IMR-90 (cell line): ENCODE measurements around the gene INSR. TPM values are rescaled to one million over a fixed set of nuclear protein-coding genes. Genes with fewer than 3 reads are reported as not detected.

Source experiments
- ATAC-seq: fragments of 200-7000 bp; cut with Tn5 transposase; 2 replicates; pipeline ENCODE4 v1.9.1; 2020; ENCODE audit warnings: low read depth, mild to moderate bottlenecking, moderate library complexity
- BruUV-seq: library from RNA; stranded (reverse); fragments of 400-500 nt; replicated peaks from 2 replicates; lab custom pipeline; 2021; lab: Mats Ljungman, UMichigan
- CTCF ChIA-PET: fragments of 300-600 bp; formaldehyde crosslinking; extraction: SDS; loops from one replicate; lab custom pipeline; 2021; ENCODE audit warnings: antibody characterized with exemption; lab: Yijun Ruan, JAX
- POLR2A ChIA-PET: fragments of 300-600 bp; sonication (Branson Sonifier 250); formaldehyde crosslinking; loops from one replicate; lab custom pipeline; 2022; ENCODE audit warnings: antibody characterized with exemption; ENCODE audit not compliant: unreplicated experiment; lab: Charles Lee
- DNase-seq: peaks from one replicate; pipeline ENCODE4 v3.0.0; 2013
- H2AFZ ChIP-seq: replicated peaks from 2 replicates; pipeline ENCODE3; 2013; ENCODE audit warnings: low read length, mild to moderate bottlenecking; ENCODE audit not compliant: poor library complexity
- H2AK5ac ChIP-seq: 2 replicates; pipeline ENCODE4 v1.6.1; 2013; ENCODE audit warnings: low read depth, low read length, inconsistent platforms
- H2AK9ac ChIP-seq: replicated peaks from 2 replicates; pipeline ENCODE3; 2013; ENCODE audit warnings: mild to moderate bottlenecking, low read depth, low read length, moderate library complexity; ENCODE audit not compliant: poor library complexity
- H2BK120ac ChIP-seq: 2 replicates; pipeline ENCODE4 v1.6.1; 2013; ENCODE audit warnings: low read depth, low read length, inconsistent platforms
- H2BK15ac ChIP-seq: 3 replicates; pipeline ENCODE4 v1.6.1; 2013; ENCODE audit warnings: low read depth, low read length, inconsistent platforms
- H2BK20ac ChIP-seq: 2 replicates; pipeline ENCODE4 v1.6.1; 2013; ENCODE audit warnings: low read depth, mild to moderate bottlenecking, inconsistent platforms, low read length, moderate library complexity
- H2BK5ac ChIP-seq: 2 replicates; pipeline ENCODE4 v1.6.1; 2013; ENCODE audit warnings: mild to moderate bottlenecking, low read depth, low read length, inconsistent platforms; ENCODE audit not compliant: poor library complexity, severe bottlenecking
- H3K14ac ChIP-seq: replicated peaks from 2 replicates; pipeline ENCODE4 v1.6.1; 2013; ENCODE audit warnings: low read depth, low read length, inconsistent platforms
- H3K18ac ChIP-seq: 2 replicates; pipeline ENCODE4 v1.6.1; 2013; ENCODE audit warnings: low read depth, low read length, control low read depth
- H3K23ac ChIP-seq: 2 replicates; pipeline ENCODE4 v1.6.1; 2013; ENCODE audit warnings: low read depth, low read length, inconsistent platforms
- H3K27ac ChIP-seq: 2 replicates; pipeline ENCODE4 v1.5.1; 2013; ENCODE audit warnings: mild to moderate bottlenecking, control low read depth, low read length; ENCODE audit not compliant: insufficient read depth
- H3K27me3 ChIP-seq: 2 replicates; pipeline ENCODE4 v1.6.1; 2013; ENCODE audit warnings: low read length; ENCODE audit not compliant: control insufficient read depth, insufficient read depth
- H3K36me3 ChIP-seq: 2 replicates; pipeline ENCODE4 v1.6.1; 2013; ENCODE audit warnings: low read length, mixed read lengths; ENCODE audit not compliant: control insufficient read depth, insufficient read depth
- H3K4ac ChIP-seq: 2 replicates; pipeline ENCODE4 v1.6.1; 2013; ENCODE audit warnings: low read depth, low read length, inconsistent platforms
- H3K4me1 ChIP-seq: 2 replicates; pipeline ENCODE4 v1.6.1; 2013; ENCODE audit warnings: low read length, mixed read lengths; ENCODE audit not compliant: control insufficient read depth, insufficient read depth
- H3K4me2 ChIP-seq: 2 replicates; pipeline ENCODE4 v1.6.1; 2013; ENCODE audit warnings: low read depth, mild to moderate bottlenecking, control low read depth, low read length, moderate library complexity
- H3K4me3 ChIP-seq: 2 replicates; pipeline ENCODE4 v1.5.1; 2013; ENCODE audit warnings: low read depth, mild to moderate bottlenecking, control low read depth, low read length, moderate library complexity; ENCODE audit not compliant: insufficient read depth
- H3K56ac ChIP-seq: 2 replicates; pipeline ENCODE4 v1.6.1; 2013; ENCODE audit warnings: low read length, inconsistent platforms; ENCODE audit not compliant: insufficient read depth; ENCODE audit errors: extremely low read depth
- H3K79me1 ChIP-seq, 2 experiments: 2 replicates each; pipeline ENCODE4 v1.6.1; 2013; ENCODE audit warnings: low read length in 2 of 2, inconsistent platforms in 1 of 2, low read depth in 1 of 2
- H3K9ac ChIP-seq: 2 replicates; pipeline ENCODE4 v1.6.1; 2013; ENCODE audit warnings: low read depth, low read length, control low read depth
- H3K9me1 ChIP-seq: 2 replicates; pipeline ENCODE4 v1.6.1; 2013; ENCODE audit warnings: low read length, inconsistent platforms; ENCODE audit not compliant: insufficient read depth
- H3K9me3 ChIP-seq: 2 replicates; pipeline ENCODE4 v1.6.1; 2013; ENCODE audit warnings: low read length; ENCODE audit not compliant: control insufficient read depth, insufficient read depth
- H4K20me1 ChIP-seq: 2 replicates; pipeline ENCODE4 v1.6.1; 2013; ENCODE audit warnings: low read length, inconsistent platforms; ENCODE audit not compliant: insufficient read depth
- H4K5ac ChIP-seq: 2 replicates; pipeline ENCODE4 v1.6.1; 2013; ENCODE audit warnings: mild to moderate bottlenecking, low read depth, low read length, control low read depth
- H4K8ac ChIP-seq, 2 experiments: 2 replicates each; pipeline ENCODE4 v1.6.1; 2013; ENCODE audit warnings: low read depth in 2 of 2, low read length in 2 of 2, control low read depth in 1 of 2, inconsistent platforms in 1 of 2
- H4K91ac ChIP-seq: 2 replicates; pipeline ENCODE4 v1.6.1; 2013; ENCODE audit warnings: low read depth, low read length, inconsistent platforms; ENCODE audit not compliant: insufficient read depth
- BHLHE40 ChIP-seq: fragments of 150-350 bp; IDR thresholded peaks from 2 replicates; pipeline ENCODE4 v1.6.1; 2016; ENCODE audit warnings: mild to moderate bottlenecking, low read depth, low read length
- CEBPB ChIP-seq: IDR thresholded peaks from 2 replicates; pipeline ENCODE4 v1.6.1; 2012; ENCODE audit warnings: low read depth, low read length, improper control_type of control experiment
- CHD1 ChIP-seq: IDR thresholded peaks from 2 replicates; pipeline ENCODE4 v1.6.1; 2012; ENCODE audit warnings: low read depth, low read length, improper control_type of control experiment
- MAFK ChIP-seq: IDR thresholded peaks from 2 replicates; pipeline ENCODE4 v1.6.1; 2012; ENCODE audit warnings: low read depth, low read length, improper control_type of control experiment
- MXI1 ChIP-seq: IDR thresholded peaks from 2 replicates; pipeline ENCODE4 v1.6.1; 2012; ENCODE audit warnings: low read depth, mild to moderate bottlenecking, low read length, moderate library complexity, borderline replicate concordance
- NFE2L2 ChIP-seq: fragments of 150-350 bp; IDR thresholded peaks from 2 replicates; pipeline ENCODE4 v1.6.1; 2016; ENCODE audit warnings: low read depth, mild to moderate bottlenecking, low read length
- POLR2A ChIP-seq: IDR thresholded peaks from 2 replicates; pipeline ENCODE4 v1.6.1; 2012; ENCODE audit warnings: mild to moderate bottlenecking, low read depth, low read length
- RAD21 ChIP-seq: IDR thresholded peaks from 2 replicates; pipeline ENCODE4 v1.6.1; 2012; ENCODE audit warnings: low read length, improper control_type of control experiment
- RCOR1 ChIP-seq: IDR thresholded peaks from 2 replicates; pipeline ENCODE4 v1.6.1; 2012; ENCODE audit warnings: mild to moderate bottlenecking, low read length, improper control_type of control experiment; ENCODE audit not compliant: insufficient replicate concordance
- RFX5 ChIP-seq: IDR thresholded peaks from 2 replicates; pipeline ENCODE4 v1.8.0; 2012; ENCODE audit warnings: low read depth, mild to moderate bottlenecking, low read length, moderate library complexity
- SMC3 ChIP-seq: fragments of 150-350 bp; IDR thresholded peaks from 2 replicates; pipeline ENCODE4 v1.6.1; 2016; ENCODE audit warnings: low read depth, mild to moderate bottlenecking, antibody characterized with exemption, low read length, moderate library complexity
- WGBS, 2 experiments: methylation state at CpG; one replicate each; pipeline versions ENCODE4 v1.1.5 to v1.1.7; 2013; ENCODE audit warnings: missing lambda C conversion rate in 2 of 2; ENCODE audit not compliant: insufficient read length in 1 of 2; ENCODE audit errors: extremely low coverage in 2 of 2; 5-methylcytosine and 5-hydroxymethylcytosine counted together
- dilution Hi-C: fragments of 300-500 bp; cut with HindIII; formaldehyde crosslinking; loops from one replicate; pipeline ENCODE4 v1.14.3; 2018; ENCODE audit warnings: low sequenced_read_pairs; ENCODE audit not compliant: unreplicated experiment
- in situ Hi-C: fragments of 300-500 bp; cut with MboI; formaldehyde crosslinking; loops from 3 replicates; pipeline ENCODE4 v1.14.3; 2019; ENCODE audit warnings: low sequenced_read_pairs, inconsistent platforms, mixed read lengths
- intact Hi-C: fragments of 100-400 bp; cut with micrococcal nuclease; formaldehyde crosslinking; loops from 2 replicates; pipeline ENCODE4 v1.10.0; 2022
- polyA plus RNA-seq, 3 experiments: library from polyadenylated mRNA; depleted of rRNA; stranded (reverse); fragments of >200 nt; gene quantifications; 2 replicates each; pipeline ENCODE4 v1.2.3, GENCODE V29; 2012; ENCODE audit warnings: low replicate concordance in 1 of 3
- total RNA-seq: library from RNA; depleted of rRNA; stranded (reverse); fragments of >200 nt; gene quantifications from 2 replicates; pipeline ENCODE4 v1.2.3, GENCODE V29; 2012
- TF ChIP-seq, protein P1 (sequence below): fragments of 150-350 bp; IDR thresholded peaks from 2 replicates; pipeline ENCODE4 v1.6.1; 2016; ENCODE audit warnings: low read depth, mild to moderate bottlenecking, low read length, moderate library complexity, borderline replicate concordance

Gene INSR
- total and polyA plus RNA-seq, 2 of the 4 experiments (the other 2 are of a cell fraction): 2.8 to 7.9 TPM

GRCh38 chr19:7266832-7267231 is 27.4 kb downstream of the INSR start:
- Histone ChIP-seq H4K8ac (no peak overlapping the region), H3K4ac (no peak overlapping the region), H3K14ac (no peak overlapping the region), H2BK120ac (no peak overlapping the region), H3K18ac (no peak overlapping the region), H4K91ac (no peak overlapping the region), H2AK9ac (no peak overlapping the region), H3K23ac (no peak overlapping the region), H2AFZ (no peak overlapping the region), H4K5ac (no peak overlapping the region), H3K9me3 (peaks cover 6% of the 10 kb centered on the region; the same call in 1 of the 2 replicates), H2AK5ac (no peak overlapping the region), H2BK20ac (no peak overlapping the region), H3K27ac (no peak overlapping the region), H3K56ac (no peak overlapping the region), H3K79me1 (0 out of 4 replicates have a peak, but pooled peaks cover 0 to 2% of the 10 kb centered on the region in 2 experiments), H3K4me3 (no peak overlapping the region), H3K9me1 (no peaks in the 10 kb centered on the region), H3K9ac (no peak overlapping the region), H2BK15ac (no peak overlapping the region), H3K4me2 (no peak overlapping the region), H4K20me1 (no peaks in the 10 kb centered on the region; the same call in 1 of the 2 replicates), H2BK5ac (no peak overlapping the region), H3K27me3 (no peaks in the 10 kb centered on the region), H3K4me1 (no peaks in the 10 kb centered on the region), H3K36me3 (peaks cover 10% of the 10 kb centered on the region)
- intact Hi-C loops: no loop called here
- BruUV-seq: no TSS peak
- ATAC-seq: no peak
- no peak for TF ChIP-seq NFE2L2
- TF ChIP-seq CEBPB: no peak
- no peak for TF ChIP-seq CHD1
- TF ChIP-seq MXI1: no peak
- no peak for TF ChIP-seq POLR2A
- no peak for TF ChIP-seq SMC3
- TF ChIP-seq, protein P1, sequence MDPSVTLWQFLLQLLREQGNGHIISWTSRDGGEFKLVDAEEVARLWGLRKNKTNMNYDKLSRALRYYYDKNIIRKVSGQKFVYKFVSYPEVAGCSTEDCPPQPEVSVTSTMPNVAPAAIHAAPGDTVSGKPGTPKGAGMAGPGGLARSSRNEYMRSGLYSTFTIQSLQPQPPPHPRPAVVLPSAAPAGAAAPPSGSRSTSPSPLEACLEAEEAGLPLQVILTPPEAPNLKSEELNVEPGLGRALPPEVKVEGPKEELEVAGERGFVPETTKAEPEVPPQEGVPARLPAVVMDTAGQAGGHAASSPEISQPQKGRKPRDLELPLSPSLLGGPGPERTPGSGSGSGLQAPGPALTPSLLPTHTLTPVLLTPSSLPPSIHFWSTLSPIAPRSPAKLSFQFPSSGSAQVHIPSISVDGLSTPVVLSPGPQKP: no peak
- TF ChIP-seq RCOR1: no peak
- TF ChIP-seq MAFK: no peak
- TF ChIP-seq RAD21: no peak
- no peak for TF ChIP-seq RFX5
- no peak for TF ChIP-seq BHLHE40
- no peak for DNase-seq
- POLR2A ChIA-PET: no interaction called here
- dilution Hi-C loops: no loop called here
- 100% methylated on average over 1 of the region's 7 CpGs; no CpG with 5 or more reads in 1 of the 2 experiments for WGBS, 2 experiments
- in situ Hi-C loops: no loop called here
- CTCF ChIA-PET: no interaction called here
